Spleen (tissue), 7 donors: Measurements from ENCODE around the gene NFE2L1.

Source experiments
- POLR2A ChIP-seq, 3 donors: fragments of 450-650 bp; IDR thresholded peaks; one replicate each; pipeline ENCODE4 v1.5.1; 2017; ENCODE audit warnings: antibody characterized with exemption in 3 of 3, mild to moderate bottlenecking in 1 of 3
- POLR2AphosphoS5 ChIP-seq, 3 donors: sonication (generic); formaldehyde crosslinking; IDR thresholded peaks; one replicate each; pipeline ENCODE4 v1.5.1; 2017; ENCODE audit warnings: antibody characterized with exemption in 3 of 3
- TF ChIP-seq, protein P1 (sequence below), 11 experiments: fragments of 200-600 bp in 7 of 11; fragments of 450-650 bp in 4 of 11; sonication (generic) in 4 of 11; IDR thresholded peaks in 8 of 11; conservative IDR thresholded peaks in 3 of 11; 1 replicate in 7 of 11; 2 replicates in 4 of 11; pipeline versions ENCODE4 v1.4.0 to v1.8.0; 2016 to 2021; ENCODE audit warnings: antibody characterized with exemption in 11 of 11, inconsistent platforms in 4 of 11, mild to moderate bottlenecking in 1 of 11
- donor health status: DM: no; HTN: no; CAD: no; lungs with moderate emphysema.
- donor health status: DM: no; HTN: no; CAD: no.
- donor health status: DM: no; HTN: no; CAD: no.

DNA sequence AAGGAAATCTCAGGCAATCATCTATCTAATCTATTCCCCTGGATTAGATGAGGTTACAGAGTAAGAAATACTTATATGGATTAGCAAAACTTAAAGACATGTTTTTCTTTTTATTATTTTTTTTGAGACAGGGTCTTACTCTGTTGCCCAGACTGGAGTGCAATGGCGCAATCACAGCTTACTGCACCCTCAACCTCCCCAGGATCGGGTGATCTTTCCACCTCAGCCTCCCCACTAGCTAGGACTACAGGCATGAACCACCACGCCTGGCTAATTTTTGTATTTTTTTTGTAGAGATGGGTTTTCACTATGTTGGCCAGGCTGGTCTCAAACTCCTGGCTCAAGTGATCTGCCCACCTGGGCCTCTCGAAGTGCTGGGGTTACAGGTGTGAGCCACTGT lies 3.3 kb upstream of the NFE2L1 start:
- TF ChIP-seq POLR2A (IDR thresholded peaks at IDR 0.05) (no peak), POLR2AphosphoS5 (IDR thresholded peaks at IDR 0.05) (no peak)
- TF ChIP-seq, protein P1, sequence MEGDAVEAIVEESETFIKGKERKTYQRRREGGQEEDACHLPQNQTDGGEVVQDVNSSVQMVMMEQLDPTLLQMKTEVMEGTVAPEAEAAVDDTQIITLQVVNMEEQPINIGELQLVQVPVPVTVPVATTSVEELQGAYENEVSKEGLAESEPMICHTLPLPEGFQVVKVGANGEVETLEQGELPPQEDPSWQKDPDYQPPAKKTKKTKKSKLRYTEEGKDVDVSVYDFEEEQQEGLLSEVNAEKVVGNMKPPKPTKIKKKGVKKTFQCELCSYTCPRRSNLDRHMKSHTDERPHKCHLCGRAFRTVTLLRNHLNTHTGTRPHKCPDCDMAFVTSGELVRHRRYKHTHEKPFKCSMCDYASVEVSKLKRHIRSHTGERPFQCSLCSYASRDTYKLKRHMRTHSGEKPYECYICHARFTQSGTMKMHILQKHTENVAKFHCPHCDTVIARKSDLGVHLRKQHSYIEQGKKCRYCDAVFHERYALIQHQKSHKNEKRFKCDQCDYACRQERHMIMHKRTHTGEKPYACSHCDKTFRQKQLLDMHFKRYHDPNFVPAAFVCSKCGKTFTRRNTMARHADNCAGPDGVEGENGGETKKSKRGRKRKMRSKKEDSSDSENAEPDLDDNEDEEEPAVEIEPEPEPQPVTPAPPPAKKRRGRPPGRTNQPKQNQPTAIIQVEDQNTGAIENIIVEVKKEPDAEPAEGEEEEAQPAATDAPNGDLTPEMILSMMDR (IDR thresholded peaks at IDR 0.05 in 8 of 11, conservative IDR thresholded peaks at IDR 0.05 in 3 of 11), result no peak
